ENCODE measurements around the gene LRRN3. TPM values are rescaled to one million over a fixed set of nuclear protein-coding genes. Genes with fewer than 3 reads are reported as not detected.

LRRN3 gene
- total RNA-seq, 1 experiment from 2014 or later: not detected

GRCh38 chr7:111115966-111116365 is 25.0 kb downstream of the LRRN3 start:
- no peak overlapping the region for H2AFZ ChIP-seq (ENCODE audit: low read length)
- H3K4me3 ChIP-seq (ENCODE audit: low read length): no peak overlapping the region
- H3K4me1 ChIP-seq (ENCODE audit: low read length): no peaks in the 10 kb centered on the region
- DNase-seq: no peak
- peaks cover 7% of the 10 kb centered on the region; the same call in 1 of the 2 replicates for H3K9me3 ChIP-seq (ENCODE audit: low read length)
- H3K36me3 ChIP-seq (ENCODE audit: insufficient read depth, low read length): no peaks in the 10 kb centered on the region
- no peak overlapping the region for H3K27ac ChIP-seq (ENCODE audit: low read length)
- no peaks in the 10 kb centered on the region for H3K27me3 ChIP-seq (ENCODE audit: low read length)
- H3K9me2 ChIP-seq (replicated peaks; ENCODE audit: insufficient read depth, low read length): no peaks in the 10 kb centered on the region
- H3K4me2 ChIP-seq (ENCODE audit: low read depth, low read length, poor library complexity, severe bottlenecking): no peak overlapping the region
- no peaks in the 10 kb centered on the region for H3K79me2 ChIP-seq (ENCODE audit: low read length)
- H4K20me1 ChIP-seq (ENCODE audit: insufficient read depth, low read depth, low read length): no peaks in the 10 kb centered on the region
- no peak overlapping the region for H3K9ac ChIP-seq (ENCODE audit: low read length)

- no peak for DNase-seq
- Histone ChIP-seq H3K9ac (ENCODE audit: low read length) (no peak overlapping the region), H4K20me1 (ENCODE audit: insufficient read depth, low read depth, low read length) (no peaks in the 10 kb centered on the region), H3K9me3 (ENCODE audit: low read length) (peaks cover 7% of the 10 kb centered on the region), H3K9me2 (replicated peaks; ENCODE audit: insufficient read depth, low read length) (no peaks in the 10 kb centered on the region; the same call in 1 of the 2 replicates), H3K36me3 (ENCODE audit: insufficient read depth, low read length) (no peaks in the 10 kb centered on the region), H3K79me2 (ENCODE audit: low read length) (no peaks in the 10 kb centered on the region), H3K4me3 (ENCODE audit: low read length) (no peak overlapping the region), H3K4me1 (ENCODE audit: low read length) (no peaks in the 10 kb centered on the region), H3K27ac (ENCODE audit: low read length) (no peak overlapping the region), H2AFZ (ENCODE audit: low read length) (no peak overlapping the region), H3K27me3 (ENCODE audit: low read length) (no peaks in the 10 kb centered on the region), H3K4me2 (ENCODE audit: low read depth, low read length, poor library complexity, severe bottlenecking) (no peak overlapping the region)
Observed at GRCh38 chr7:111126987-111127386, 36.1 kb downstream of the LRRN3 start.

GRCh38 chr7:111129435-111129834 is 38.5 kb downstream of the LRRN3 start:
- Histone ChIP-seq H3K27me3 (ENCODE audit: low read length) (no peaks in the 10 kb centered on the region), H3K9ac (ENCODE audit: low read length) (no peak overlapping the region), H3K4me3 (ENCODE audit: low read length) (no peak overlapping the region), H2AFZ (ENCODE audit: low read length) (no peak overlapping the region), H3K9me3 (ENCODE audit: low read length) (peaks cover 11% of the 10 kb centered on the region), H3K9me2 (replicated peaks; ENCODE audit: insufficient read depth, low read length) (no peaks in the 10 kb centered on the region; the same call in 1 of the 2 replicates), H3K4me1 (ENCODE audit: low read length) (no peaks in the 10 kb centered on the region), H4K20me1 (ENCODE audit: insufficient read depth, low read depth, low read length) (no peaks in the 10 kb centered on the region), H3K4me2 (ENCODE audit: low read depth, low read length, poor library complexity, severe bottlenecking) (no peak overlapping the region), H3K79me2 (ENCODE audit: low read length) (no peaks in the 10 kb centered on the region), H3K36me3 (ENCODE audit: insufficient read depth, low read length) (no peaks in the 10 kb centered on the region), H3K27ac (ENCODE audit: low read length) (no peak overlapping the region)
- DNase-seq: no peak

- Histone ChIP-seq H2AFZ (ENCODE audit: low read length) (no peak overlapping the region), H3K4me2 (ENCODE audit: low read depth, low read length, poor library complexity, severe bottlenecking) (no peak overlapping the region), H3K4me1 (ENCODE audit: low read length) (no peaks in the 10 kb centered on the region), H3K4me3 (ENCODE audit: low read length) (no peak overlapping the region), H3K9me2 (replicated peaks; ENCODE audit: insufficient read depth, low read length) (no peaks in the 10 kb centered on the region; the same call in 1 of the 2 replicates), H3K27ac (ENCODE audit: low read length) (no peak overlapping the region), H4K20me1 (ENCODE audit: insufficient read depth, low read depth, low read length) (no peaks in the 10 kb centered on the region), H3K79me2 (ENCODE audit: low read length) (no peaks in the 10 kb centered on the region), H3K36me3 (ENCODE audit: insufficient read depth, low read length) (no peaks in the 10 kb centered on the region), H3K9me3 (ENCODE audit: low read length) (peaks cover 7% of the 10 kb centered on the region; the same call in 1 of the 2 replicates), H3K27me3 (ENCODE audit: low read length) (no peaks in the 10 kb centered on the region), H3K9ac (ENCODE audit: low read length) (no peak overlapping the region)
- no peak for DNase-seq
Observed at GRCh38 chr7:111132833-111133232, 41.9 kb downstream of the LRRN3 start.

GRCh38 chr7:111137296-111138192 is 46.6 kb downstream of the LRRN3 start:
- no peak overlapping the region for H3K9ac ChIP-seq (ENCODE audit: low read length)
- H3K79me2 ChIP-seq (ENCODE audit: low read length): no peaks in the 10 kb centered on the region
- H3K36me3 ChIP-seq (ENCODE audit: insufficient read depth, low read length): no peaks in the 10 kb centered on the region
- no peak overlapping the region for H3K4me3 ChIP-seq (ENCODE audit: low read length)
- H3K27ac ChIP-seq (ENCODE audit: low read length): no peak overlapping the region
- DNase-seq: no peak
- H3K9me2 ChIP-seq (replicated peaks; ENCODE audit: insufficient read depth, low read length): no peaks in the 10 kb centered on the region
- H4K20me1 ChIP-seq (ENCODE audit: insufficient read depth, low read depth, low read length): no peaks in the 10 kb centered on the region
- peaks cover 8% of the 10 kb centered on the region for H3K9me3 ChIP-seq (ENCODE audit: low read length)
- no peaks in the 10 kb centered on the region for H3K4me1 ChIP-seq (ENCODE audit: low read length)
- no peak overlapping the region for H2AFZ ChIP-seq (ENCODE audit: low read length)
- H3K27me3 ChIP-seq (ENCODE audit: low read length): no peaks in the 10 kb centered on the region
- H3K4me2 ChIP-seq (ENCODE audit: low read depth, low read length, poor library complexity, severe bottlenecking): no peak overlapping the region

- H3K4me2 ChIP-seq (ENCODE audit: low read depth, low read length, poor library complexity, severe bottlenecking): no peak overlapping the region
- no peaks in the 10 kb centered on the region for H4K20me1 ChIP-seq (ENCODE audit: insufficient read depth, low read depth, low read length)
- H3K27ac ChIP-seq (ENCODE audit: low read length): no peak overlapping the region
- no peak overlapping the region for H3K4me3 ChIP-seq (ENCODE audit: low read length)
- no peak overlapping the region for H2AFZ ChIP-seq (ENCODE audit: low read length)
- H3K4me1 ChIP-seq (ENCODE audit: low read length): no peaks in the 10 kb centered on the region
- no peaks in the 10 kb centered on the region for H3K9me2 ChIP-seq (replicated peaks; ENCODE audit: insufficient read depth, low read length)
- peaks cover 12% of the 10 kb centered on the region for H3K9me3 ChIP-seq (ENCODE audit: low read length)
- no peak overlapping the region for H3K9ac ChIP-seq (ENCODE audit: low read length)
- H3K36me3 ChIP-seq (ENCODE audit: insufficient read depth, low read length): no peaks in the 10 kb centered on the region
- no peak for DNase-seq
- no peaks in the 10 kb centered on the region for H3K79me2 ChIP-seq (ENCODE audit: low read length)
- no peaks in the 10 kb centered on the region for H3K27me3 ChIP-seq (ENCODE audit: low read length)
Observed at GRCh38 chr7:111138193-111138569, 47.3 kb downstream of the LRRN3 start.

- Histone ChIP-seq H3K27me3 (ENCODE audit: low read length) (no peaks in the 10 kb centered on the region), H3K36me3 (ENCODE audit: insufficient read depth, low read length) (no peaks in the 10 kb centered on the region), H4K20me1 (ENCODE audit: insufficient read depth, low read depth, low read length) (no peaks in the 10 kb centered on the region), H3K9me2 (replicated peaks; ENCODE audit: insufficient read depth, low read length) (no peaks in the 10 kb centered on the region), H3K9ac (ENCODE audit: low read length) (no peak overlapping the region), H2AFZ (ENCODE audit: low read length) (no peak overlapping the region), H3K79me2 (ENCODE audit: low read length) (no peaks in the 10 kb centered on the region), H3K27ac (ENCODE audit: low read length) (no peak overlapping the region), H3K4me3 (ENCODE audit: low read length) (no peak overlapping the region), H3K4me2 (ENCODE audit: low read depth, low read length, poor library complexity, severe bottlenecking) (no peak overlapping the region), H3K4me1 (ENCODE audit: low read length) (no peaks in the 10 kb centered on the region), H3K9me3 (ENCODE audit: low read length) (peaks cover 14% of the 10 kb centered on the region)
- DNase-seq: no peak
Observed at GRCh38 chr7:111138586-111138985, 47.7 kb downstream of the LRRN3 start.

- no peak overlapping the region for H3K27ac ChIP-seq (ENCODE audit: low read length)
- H2AFZ ChIP-seq (ENCODE audit: low read length): no peak overlapping the region
- no peak overlapping the region for H3K4me2 ChIP-seq (ENCODE audit: low read depth, low read length, poor library complexity, severe bottlenecking)
- H3K27me3 ChIP-seq (ENCODE audit: low read length): no peaks in the 10 kb centered on the region
- peaks cover 11% of the 10 kb centered on the region for H3K9me3 ChIP-seq (ENCODE audit: low read length)
- H3K4me3 ChIP-seq (ENCODE audit: low read length): no peak overlapping the region
- H4K20me1 ChIP-seq (ENCODE audit: insufficient read depth, low read depth, low read length): no peaks in the 10 kb centered on the region
- no peaks in the 10 kb centered on the region for H3K36me3 ChIP-seq (ENCODE audit: insufficient read depth, low read length)
- H3K9me2 ChIP-seq (replicated peaks; ENCODE audit: insufficient read depth, low read length): no peaks in the 10 kb centered on the region
- no peaks in the 10 kb centered on the region for H3K79me2 ChIP-seq (ENCODE audit: low read length)
- no peaks in the 10 kb centered on the region for H3K4me1 ChIP-seq (ENCODE audit: low read length)
- no peak overlapping the region for H3K9ac ChIP-seq (ENCODE audit: low read length)
- no peak for DNase-seq
Observed at GRCh38 chr7:111140091-111140865, 49.4 kb downstream of the LRRN3 start.

Data from Karpas-422 (cell line).